Measurements from ENCODE around the gene DPF1.
A peak's percentile ranks its signal among the peaks of the same experiment; 100 is the strongest.
"Not testable (repeated sequence)": the region's sequence is repeated elsewhere in the genome, so short reads cannot be mapped to it uniquely, and the experiment has no call there.

DPF1 gene

GRCh38 chr19:38234615-38235014 is 10.6 kb upstream of the DPF1 start:
- H3K4me3 ChIP-seq (replicated peaks; ENCODE audit: low read depth, low read length), result no peak overlapping the region
- DNase-seq (ENCODE audit: low read depth), result no peak
- TF ChIP-seq CTCF (IDR thresholded peaks at IDR 0.05; ENCODE audit: low read length, missing control alignments), result no peak

- H3K4me3 ChIP-seq (replicated peaks; ENCODE audit: low read depth, low read length), result no peak overlapping the region
- peak; percentile 86 for TF ChIP-seq CTCF (IDR thresholded peaks at IDR 0.05; ENCODE audit: low read length, missing control alignments)
- peak; percentile 76 for DNase-seq (ENCODE audit: low read depth)
Measured at GRCh38 chr19:38233740-38234251, 9.8 kb upstream of the DPF1 start.

- no peak overlapping the region for H3K4me3 ChIP-seq (replicated peaks; ENCODE audit: low read depth, low read length)
Measured at GRCh38 chr19:38231918-38232317, 7.9 kb upstream of the DPF1 start.

GRCh38 chr19:38230506-38231133 is 6.6 kb upstream of the DPF1 start:
- not testable (repeated sequence) for H3K4me3 ChIP-seq (replicated peaks; ENCODE audit: low read depth, low read length); DNase-seq (ENCODE audit: low read depth)

More at GRCh38 chr19:38231918-38232317, 7.9 kb upstream of the DPF1 start:
- no peak for TF ChIP-seq CTCF (IDR thresholded peaks at IDR 0.05; ENCODE audit: low read length, missing control alignments)
- no peak for DNase-seq (ENCODE audit: low read depth)

- peak; percentile 81 for DNase-seq (ENCODE audit: low read depth)
- no peak overlapping the region for H3K4me3 ChIP-seq (replicated peaks; ENCODE audit: low read depth, low read length)
- TF ChIP-seq CTCF (IDR thresholded peaks at IDR 0.05; ENCODE audit: low read length, missing control alignments), result no peak
Measured at GRCh38 chr19:38229585-38230073, 5.6 kb upstream of the DPF1 start.

GRCh38 chr19:38228491-38229439 is 4.7 kb upstream of the DPF1 start:
- peak overlapping the region; percentile 36 for H3K4me3 ChIP-seq (replicated peaks; ENCODE audit: low read depth, low read length)
- DNase-seq (ENCODE audit: low read depth), result no peak
- TF ChIP-seq CTCF (IDR thresholded peaks at IDR 0.05; ENCODE audit: low read length, missing control alignments), result no peak

GRCh38 chr19:38228005-38228377 is 4.0 kb upstream of the DPF1 start:
- TF ChIP-seq CTCF (IDR thresholded peaks at IDR 0.05; ENCODE audit: low read length, missing control alignments), result no peak

More at GRCh38 chr19:38228005-38228377, 4.0 kb upstream of the DPF1 start:
- DNase-seq (ENCODE audit: low read depth), result no peak
- no peak overlapping the region for H3K4me3 ChIP-seq (replicated peaks; ENCODE audit: low read depth, low read length)
